Measurements from ENCODE around the gene SKAP2. TPM values are rescaled to one million over a fixed set of nuclear protein-coding genes. Genes with fewer than 3 reads are reported as not detected.

SKAP2 gene
- total and polyA plus RNA-seq, 10 of the 15 experiments (the other 5 are each of a cell fraction or from before 2014, with no cell fraction given) = 10.9 to 40.6 (median 23.5) TPM

DNA sequence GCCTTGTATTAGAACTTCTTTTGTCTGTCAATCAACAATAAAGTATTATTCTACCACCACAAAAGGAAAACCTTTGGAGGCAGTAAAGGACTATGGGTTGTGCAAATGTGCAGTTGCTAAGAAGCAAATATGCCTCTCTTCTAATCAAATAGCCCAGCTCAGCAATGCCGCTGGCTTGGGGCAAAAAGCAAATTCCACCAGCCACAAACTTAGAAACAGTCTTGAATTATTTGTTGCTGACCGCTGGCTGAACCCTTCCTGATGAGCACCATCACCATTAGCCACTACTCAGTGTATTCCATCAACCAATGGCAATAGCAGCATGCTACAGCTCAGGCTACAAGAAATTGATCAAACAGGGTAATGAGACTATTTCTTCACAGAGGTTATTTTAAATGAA lies 51.0 kb downstream of the SKAP2 start:
- Histone ChIP-seq H3K27ac (ENCODE audit: control insufficient read depth, insufficient read depth) (no peak overlapping the region), H4K20me1 (ENCODE audit: control insufficient read depth, insufficient read depth) (no peaks in the 10 kb centered on the region), H3K36me3 (ENCODE audit: control insufficient read depth in 2 of 2, insufficient read depth in 2 of 2, low read length in 1 of 2) (0 out of 4 replicates have a peak, but pooled peaks cover 0 to 3% of the 10 kb centered on the region in 2 experiments), H3K4me3 (no peak overlapping the region), H3K9me3 (replicated peaks; ENCODE audit: control insufficient read depth, insufficient read depth, low read length) (no peaks in the 10 kb centered on the region), H3K79me2 (ENCODE audit: control insufficient read depth, insufficient read depth, low read length) (no peaks in the 10 kb centered on the region), H3K27me3 (replicated peaks in 1 of 2; ENCODE audit: control insufficient read depth in 2 of 2, insufficient read depth in 2 of 2, low read length in 1 of 2) (no peaks in the 10 kb centered on the region), H3K9ac (ENCODE audit: control insufficient read depth, insufficient read depth, low read length) (no peak overlapping the region), H3K4me2 (ENCODE audit: control insufficient read depth, insufficient read depth) (no peak overlapping the region), H2AFZ (ENCODE audit: control insufficient read depth, low read depth, low read length) (no peak overlapping the region), H3K4me1 (ENCODE audit: control insufficient read depth, insufficient read depth, low read length) (no peaks in the 10 kb centered on the region; the same call in 1 of the 2 replicates)
- FAIRE-seq (no peak), ATAC-seq (no peak), DNase-seq (ENCODE audit: low read depth, low spot score) (no peak)
- ChIA-PET RAD21 (ENCODE audit: unreplicated experiment) (interaction anchor here (1.2 kb wide), 1 partner anchor 337 kb away, joined by 3 read pairs; no protein-coding TSS in a partner anchor), POLR2A (interaction anchor here (1.1 kb wide), 1 partner anchor 9 kb away, joined by 3 read pairs; no protein-coding TSS in a partner anchor), CTCF (interaction anchor here (0.7 to 0.9 kb wide), 2 partner anchors 8 to 40 kb away, joined by 3 to 4 read pairs; no protein-coding TSS in a partner anchor), SMC1A (ENCODE audit: uncharacterized antibody, unreplicated experiment) (interaction anchor here (1.1 to 1.2 kb wide), 2 partner anchors 14 to 279 kb away, joined by 3 to 4 read pairs; no protein-coding TSS in a partner anchor)
- 53% methylated on average over 2 of the region's 2 CpGs for WGBS (ENCODE audit: insufficient coverage, insufficient replicate concordance, low lambda C conversion rate, missing lambda C conversion rate)
- TF ChIP-seq YBX1 (IDR thresholded peaks at IDR 0.05) = no peak
- no peak for TF ChIP-seq IKZF2 (IDR thresholded peaks at IDR 0.05)
- TF ChIP-seq EP300 (IDR thresholded peaks at IDR 0.05; ENCODE audit: borderline replicate concordance in 1 of 2, control insufficient read depth in 1 of 2, low read depth in 2 of 2, low read length in 2 of 2) = no peak
- no peak for TF ChIP-seq CBFB (IDR thresholded peaks at IDR 0.05; ENCODE audit: low read depth)
- no peak for TF ChIP-seq MEF2A (IDR thresholded peaks at IDR 0.05; ENCODE audit: insufficient read depth, low read depth, low read length)
- TF ChIP-seq BCL11A (IDR thresholded peaks at IDR 0.05; ENCODE audit: low read depth, low read length) = no peak
- TF ChIP-seq, protein P1, sequence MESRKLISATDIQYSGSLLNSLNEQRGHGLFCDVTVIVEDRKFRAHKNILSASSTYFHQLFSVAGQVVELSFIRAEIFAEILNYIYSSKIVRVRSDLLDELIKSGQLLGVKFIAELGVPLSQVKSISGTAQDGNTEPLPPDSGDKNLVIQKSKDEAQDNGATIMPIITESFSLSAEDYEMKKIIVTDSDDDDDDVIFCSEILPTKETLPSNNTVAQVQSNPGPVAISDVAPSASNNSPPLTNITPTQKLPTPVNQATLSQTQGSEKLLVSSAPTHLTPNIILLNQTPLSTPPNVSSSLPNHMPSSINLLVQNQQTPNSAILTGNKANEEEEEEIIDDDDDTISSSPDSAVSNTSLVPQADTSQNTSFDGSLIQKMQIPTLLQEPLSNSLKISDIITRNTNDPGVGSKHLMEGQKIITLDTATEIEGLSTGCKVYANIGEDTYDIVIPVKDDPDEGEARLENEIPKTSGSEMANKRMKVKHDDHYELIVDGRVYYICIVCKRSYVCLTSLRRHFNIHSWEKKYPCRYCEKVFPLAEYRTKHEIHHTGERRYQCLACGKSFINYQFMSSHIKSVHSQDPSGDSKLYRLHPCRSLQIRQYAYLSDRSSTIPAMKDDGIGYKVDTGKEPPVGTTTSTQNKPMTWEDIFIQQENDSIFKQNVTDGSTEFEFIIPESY (IDR thresholded peaks at IDR 0.05) = no peak
- no peak for TF ChIP-seq IKZF1 (conservative IDR thresholded peaks at IDR 0.05)
- TF ChIP-seq CHD1 (IDR thresholded peaks at IDR 0.05; ENCODE audit: low read depth, low read length) = no peak
- TF ChIP-seq SMAD1 (IDR thresholded peaks at IDR 0.05; ENCODE audit: low read depth, partially characterized antibody) = no peak
- no peak for TF ChIP-seq EZH2 (IDR thresholded peaks at IDR 0.05; ENCODE audit: borderline replicate concordance, control insufficient read depth, low read depth, low read length)
- TF ChIP-seq ETV6 (conservative IDR thresholded peaks at IDR 0.05 in 1 of 2, IDR thresholded peaks at IDR 0.05 in 1 of 2; ENCODE audit: borderline replicate concordance in 1 of 2, low read depth in 1 of 2) = no peak
- no peak for TF ChIP-seq FOXK2 (IDR thresholded peaks at IDR 0.05)
- no peak for TF ChIP-seq SRF (IDR thresholded peaks at IDR 0.05; ENCODE audit: low read depth in 2 of 2, low read length in 2 of 2)
- TF ChIP-seq, protein P2, sequence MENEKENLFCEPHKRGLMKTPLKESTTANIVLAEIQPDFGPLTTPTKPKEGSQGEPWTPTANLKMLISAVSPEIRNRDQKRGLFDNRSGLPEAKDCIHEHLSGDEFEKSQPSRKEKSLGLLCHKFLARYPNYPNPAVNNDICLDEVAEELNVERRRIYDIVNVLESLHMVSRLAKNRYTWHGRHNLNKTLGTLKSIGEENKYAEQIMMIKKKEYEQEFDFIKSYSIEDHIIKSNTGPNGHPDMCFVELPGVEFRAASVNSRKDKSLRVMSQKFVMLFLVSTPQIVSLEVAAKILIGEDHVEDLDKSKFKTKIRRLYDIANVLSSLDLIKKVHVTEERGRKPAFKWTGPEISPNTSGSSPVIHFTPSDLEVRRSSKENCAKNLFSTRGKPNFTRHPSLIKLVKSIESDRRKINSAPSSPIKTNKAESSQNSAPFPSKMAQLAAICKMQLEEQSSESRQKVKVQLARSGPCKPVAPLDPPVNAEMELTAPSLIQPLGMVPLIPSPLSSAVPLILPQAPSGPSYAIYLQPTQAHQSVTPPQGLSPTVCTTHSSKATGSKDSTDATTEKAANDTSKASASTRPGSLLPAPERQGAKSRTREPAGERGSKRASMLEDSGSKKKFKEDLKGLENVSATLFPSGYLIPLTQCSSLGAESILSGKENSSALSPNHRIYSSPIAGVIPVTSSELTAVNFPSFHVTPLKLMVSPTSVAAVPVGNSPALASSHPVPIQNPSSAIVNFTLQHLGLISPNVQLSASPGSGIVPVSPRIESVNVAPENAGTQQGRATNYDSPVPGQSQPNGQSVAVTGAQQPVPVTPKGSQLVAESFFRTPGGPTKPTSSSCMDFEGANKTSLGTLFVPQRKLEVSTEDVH (IDR thresholded peaks at IDR 0.05; ENCODE audit: low read depth, partially characterized antibody) = no peak
- TF ChIP-seq BACH1 (IDR thresholded peaks at IDR 0.05; ENCODE audit: borderline replicate concordance) = no peak
- TF ChIP-seq NR2C2 (IDR thresholded peaks at IDR 0.05; ENCODE audit: borderline replicate concordance, control insufficient read depth, insufficient read length, low read depth) = no peak
- no peak for TF ChIP-seq KLF5 (IDR thresholded peaks at IDR 0.05; ENCODE audit: partially characterized antibody)
- TF ChIP-seq RAD21 (IDR thresholded peaks at IDR 0.05; ENCODE audit: insufficient read depth, low read depth, low read length) = no peak
- no peak for TF ChIP-seq MXI1 (IDR thresholded peaks at IDR 0.05; ENCODE audit: low read depth, low read length)
- intact Hi-C loops (cut with micrococcal nuclease; ENCODE audit: unreplicated experiment) (no loop called here), in situ Hi-C loops (cut with MboI) (no loop called here)
- BruUV-seq (replicated peaks) = no TSS peak

All from GM12878 (cell line).